ENCODE measurements around the gene ARCN1. TPM values are rescaled to one million over a fixed set of nuclear protein-coding genes. Genes with fewer than 3 reads are reported as not detected.

The ARCN1 gene
- total RNA-seq, 1 donor from 2014 or later = 99.4 TPM

- no peak for DNase-seq
- intact Hi-C loops (cut with micrococcal nuclease) = no loop called here
- Histone ChIP-seq H3K36me3 (no peaks in the 10 kb centered on the region), H3K9me3 (replicated peaks) (no peaks in the 10 kb centered on the region), H3K4me1 (peaks cover 1% of the 10 kb centered on the region), H3K4me3 (no peak overlapping the region), H3K27ac (replicated peaks) (no peak overlapping the region), H3K27me3 (ENCODE audit: low read depth) (no peaks in the 10 kb centered on the region)
- TF ChIP-seq, protein P1, sequence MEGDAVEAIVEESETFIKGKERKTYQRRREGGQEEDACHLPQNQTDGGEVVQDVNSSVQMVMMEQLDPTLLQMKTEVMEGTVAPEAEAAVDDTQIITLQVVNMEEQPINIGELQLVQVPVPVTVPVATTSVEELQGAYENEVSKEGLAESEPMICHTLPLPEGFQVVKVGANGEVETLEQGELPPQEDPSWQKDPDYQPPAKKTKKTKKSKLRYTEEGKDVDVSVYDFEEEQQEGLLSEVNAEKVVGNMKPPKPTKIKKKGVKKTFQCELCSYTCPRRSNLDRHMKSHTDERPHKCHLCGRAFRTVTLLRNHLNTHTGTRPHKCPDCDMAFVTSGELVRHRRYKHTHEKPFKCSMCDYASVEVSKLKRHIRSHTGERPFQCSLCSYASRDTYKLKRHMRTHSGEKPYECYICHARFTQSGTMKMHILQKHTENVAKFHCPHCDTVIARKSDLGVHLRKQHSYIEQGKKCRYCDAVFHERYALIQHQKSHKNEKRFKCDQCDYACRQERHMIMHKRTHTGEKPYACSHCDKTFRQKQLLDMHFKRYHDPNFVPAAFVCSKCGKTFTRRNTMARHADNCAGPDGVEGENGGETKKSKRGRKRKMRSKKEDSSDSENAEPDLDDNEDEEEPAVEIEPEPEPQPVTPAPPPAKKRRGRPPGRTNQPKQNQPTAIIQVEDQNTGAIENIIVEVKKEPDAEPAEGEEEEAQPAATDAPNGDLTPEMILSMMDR (IDR thresholded peaks at IDR 0.05; ENCODE audit: borderline replicate concordance) = no peak
Observed at GRCh38 chr11:118536726-118537125, 35.5 kb upstream of the ARCN1 start.

- no peak overlapping the region for H3K27ac ChIP-seq (replicated peaks)
- H3K36me3 ChIP-seq = no peaks in the 10 kb centered on the region
- H3K4me3 ChIP-seq = no peak overlapping the region
- TF ChIP-seq, protein P1 (IDR thresholded peaks at IDR 0.05; ENCODE audit: borderline replicate concordance) = no peak
- H3K27me3 ChIP-seq (ENCODE audit: low read depth) = no peaks in the 10 kb centered on the region
- DNase-seq = no peak
- intact Hi-C loops (cut with micrococcal nuclease) = no loop called here
- H3K9me3 ChIP-seq (replicated peaks) = no peaks in the 10 kb centered on the region
- H3K4me1 ChIP-seq = no peaks in the 10 kb centered on the region
Observed at GRCh38 chr11:118537409-118537980, 34.7 kb upstream of the ARCN1 start.

DNA sequence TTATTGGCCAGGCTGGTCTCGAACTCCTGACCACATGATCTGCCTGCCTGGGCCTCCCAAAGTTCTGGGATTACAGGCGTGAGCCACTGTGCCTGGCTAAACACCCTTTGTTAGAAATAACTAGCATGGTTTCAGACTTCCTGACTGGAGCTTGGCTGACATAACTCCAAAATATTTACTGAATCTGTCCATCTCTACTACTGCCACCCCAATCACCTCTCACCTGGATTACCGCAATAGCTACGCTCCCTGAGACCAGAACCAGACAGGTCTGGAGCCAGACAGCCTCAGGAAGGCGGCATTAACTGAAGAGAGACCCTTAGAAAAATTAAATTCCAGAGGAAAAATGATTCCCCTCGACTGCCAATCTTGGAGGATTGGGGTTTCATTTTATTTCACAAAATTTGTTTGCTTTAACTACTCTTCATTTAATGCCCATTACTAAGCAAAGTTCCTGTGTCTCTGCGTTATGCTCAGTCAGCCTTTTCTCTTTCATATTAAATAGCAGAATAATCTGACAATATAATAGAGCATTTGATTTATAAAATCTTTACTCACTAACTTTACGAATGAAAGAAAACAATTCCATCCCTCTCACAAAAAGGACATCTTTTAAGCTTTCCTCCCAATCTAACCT, 28.1 kb upstream of the ARCN1 start:
- Histone ChIP-seq H3K4me1 (no peaks in the 10 kb centered on the region), H3K27ac (replicated peaks) (no peak overlapping the region), H3K9me3 (replicated peaks) (no peaks in the 10 kb centered on the region), H3K4me3 (no peak overlapping the region), H3K36me3 (peaks cover 29% of the 10 kb centered on the region), H3K27me3 (ENCODE audit: low read depth) (no peaks in the 10 kb centered on the region)
- DNase-seq = no peak
- intact Hi-C loops (cut with micrococcal nuclease) = no loop called here
- TF ChIP-seq, protein P1 (IDR thresholded peaks at IDR 0.05; ENCODE audit: borderline replicate concordance) = no peak

- H3K9me3 ChIP-seq (replicated peaks) = no peaks in the 10 kb centered on the region
- no peak for DNase-seq
- H3K4me1 ChIP-seq = no peaks in the 10 kb centered on the region
- TF ChIP-seq, protein P1 (IDR thresholded peaks at IDR 0.05; ENCODE audit: borderline replicate concordance) = no peak
- H3K36me3 ChIP-seq = peaks cover 34% of the 10 kb centered on the region
- H3K27ac ChIP-seq (replicated peaks) = no peak overlapping the region
- intact Hi-C loops (cut with micrococcal nuclease) = no loop called here
- no peak overlapping the region for H3K4me3 ChIP-seq
- no peaks in the 10 kb centered on the region for H3K27me3 ChIP-seq (ENCODE audit: low read depth)
Observed at GRCh38 chr11:118544647-118545010, 27.6 kb upstream of the ARCN1 start.

- H3K36me3 ChIP-seq = peaks cover 43% of the 10 kb centered on the region
- no peak overlapping the region for H3K27ac ChIP-seq (replicated peaks)
- no peak overlapping the region for H3K4me3 ChIP-seq
- H3K9me3 ChIP-seq (replicated peaks) = no peaks in the 10 kb centered on the region
- DNase-seq = no peak
- no peaks in the 10 kb centered on the region for H3K4me1 ChIP-seq
- TF ChIP-seq, protein P1 (IDR thresholded peaks at IDR 0.05; ENCODE audit: borderline replicate concordance) = no peak
- intact Hi-C loops (cut with micrococcal nuclease) = no loop called here
- H3K27me3 ChIP-seq (ENCODE audit: low read depth) = no peaks in the 10 kb centered on the region
Observed at GRCh38 chr11:118545533-118545932, 26.7 kb upstream of the ARCN1 start.

All from left ventricle myocardium inferior (tissue), 1 donor.